GM06990 (cell line): Measurements from ENCODE around the gene B3GNT5.

Experiments used
- DNase-seq: peaks from one replicate; pipeline ENCODE4 v3.0.0-alpha.2; 2011; ENCODE audit not compliant: insufficient read length; ENCODE audit errors: extremely low read depth
- H3K27me3 ChIP-seq: replicated peaks from 2 replicates; pipeline ENCODE4 v1.6.0; 2011; ENCODE audit warnings: low read length; ENCODE audit not compliant: control insufficient read depth, insufficient read depth
- H3K36me3 ChIP-seq: 2 replicates; pipeline ENCODE4 v1.5.1; 2011; ENCODE audit warnings: low read length; ENCODE audit not compliant: control insufficient read depth, insufficient read depth
- H3K4me3 ChIP-seq: replicated peaks from 2 replicates; pipeline ENCODE4 v1.5.1; 2011; ENCODE audit warnings: low read depth, mild to moderate bottlenecking, control low read depth, low read length
- TF ChIP-seq, protein P1 (sequence below): IDR thresholded peaks from 2 replicates; pipeline ENCODE4 v1.5.1; 2011; ENCODE audit warnings: low read length, control low read depth, mild to moderate bottlenecking, inconsistent platforms; ENCODE audit not compliant: insufficient read depth, poor library complexity, severe bottlenecking

Gene B3GNT5

DNA sequence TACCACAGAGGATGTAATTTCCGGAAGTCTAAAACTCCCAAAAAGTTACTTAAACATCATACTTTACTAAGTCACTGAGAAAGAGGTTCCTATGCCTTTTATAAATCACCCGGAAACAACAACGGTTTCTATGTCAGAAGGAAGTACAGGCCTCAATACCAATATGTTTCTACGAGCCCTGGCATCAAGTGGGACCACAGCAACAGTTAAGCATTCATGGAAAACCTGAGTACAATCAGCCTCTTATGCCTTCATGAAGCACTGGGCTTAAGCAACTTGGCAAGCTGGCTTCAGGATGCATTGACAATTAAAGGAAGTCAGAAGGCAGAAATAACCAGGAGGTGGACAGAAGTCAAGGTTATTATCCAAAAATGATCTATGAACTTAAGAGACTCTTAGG is 19.1 kb upstream of the B3GNT5 start:
- no peak for DNase-seq
- H3K36me3 ChIP-seq = no peaks in the 10 kb centered on the region
- no peak overlapping the region for H3K4me3 ChIP-seq
- TF ChIP-seq, protein P1, sequence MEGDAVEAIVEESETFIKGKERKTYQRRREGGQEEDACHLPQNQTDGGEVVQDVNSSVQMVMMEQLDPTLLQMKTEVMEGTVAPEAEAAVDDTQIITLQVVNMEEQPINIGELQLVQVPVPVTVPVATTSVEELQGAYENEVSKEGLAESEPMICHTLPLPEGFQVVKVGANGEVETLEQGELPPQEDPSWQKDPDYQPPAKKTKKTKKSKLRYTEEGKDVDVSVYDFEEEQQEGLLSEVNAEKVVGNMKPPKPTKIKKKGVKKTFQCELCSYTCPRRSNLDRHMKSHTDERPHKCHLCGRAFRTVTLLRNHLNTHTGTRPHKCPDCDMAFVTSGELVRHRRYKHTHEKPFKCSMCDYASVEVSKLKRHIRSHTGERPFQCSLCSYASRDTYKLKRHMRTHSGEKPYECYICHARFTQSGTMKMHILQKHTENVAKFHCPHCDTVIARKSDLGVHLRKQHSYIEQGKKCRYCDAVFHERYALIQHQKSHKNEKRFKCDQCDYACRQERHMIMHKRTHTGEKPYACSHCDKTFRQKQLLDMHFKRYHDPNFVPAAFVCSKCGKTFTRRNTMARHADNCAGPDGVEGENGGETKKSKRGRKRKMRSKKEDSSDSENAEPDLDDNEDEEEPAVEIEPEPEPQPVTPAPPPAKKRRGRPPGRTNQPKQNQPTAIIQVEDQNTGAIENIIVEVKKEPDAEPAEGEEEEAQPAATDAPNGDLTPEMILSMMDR = no peak
- H3K27me3 ChIP-seq = no peaks in the 10 kb centered on the region

DNA sequence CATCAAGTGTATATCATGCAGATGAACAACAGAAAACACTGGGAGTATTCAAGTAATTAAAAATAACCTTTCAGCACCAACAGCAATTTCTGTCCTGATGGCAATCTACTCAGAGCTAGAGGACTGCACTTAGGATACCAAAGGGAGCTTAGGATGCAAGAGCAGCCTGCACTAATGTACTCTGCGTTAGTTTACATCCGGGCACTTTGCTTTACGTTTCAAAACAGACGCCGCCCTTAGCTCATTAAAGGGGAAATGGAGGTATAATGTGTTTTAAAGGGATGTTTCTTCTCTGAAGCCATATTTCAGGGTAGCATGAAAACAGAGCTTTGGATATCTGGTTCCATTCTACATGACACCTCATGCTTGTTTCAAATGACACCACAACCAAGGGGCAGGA is 14.0 kb upstream of the B3GNT5 start:
- no peaks in the 10 kb centered on the region for H3K27me3 ChIP-seq

DNA sequence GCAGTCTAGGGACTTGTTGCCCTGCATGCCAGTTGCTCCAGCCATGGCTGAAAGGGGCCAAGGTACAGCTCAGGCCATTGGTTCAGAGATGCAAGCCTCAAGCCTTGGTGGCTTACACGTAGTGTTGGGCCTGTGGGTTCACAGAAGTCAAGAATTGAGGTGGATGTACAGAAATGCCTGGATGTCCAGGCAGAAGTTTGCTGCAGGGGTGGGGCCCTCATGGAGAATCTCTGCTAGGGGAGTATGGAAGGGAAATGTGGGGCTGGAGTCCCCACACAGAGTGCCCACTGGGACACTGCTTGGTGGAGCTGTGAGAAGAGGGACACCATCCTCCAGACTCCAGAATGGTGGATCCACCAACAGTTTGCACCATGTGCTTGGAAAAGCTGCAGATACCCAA is 10.6 kb upstream of the B3GNT5 start:
- no peak for DNase-seq
- H3K4me3 ChIP-seq = no peak overlapping the region
- no peaks in the 10 kb centered on the region for H3K36me3 ChIP-seq
- TF ChIP-seq, protein P1 = no peak
- no peaks in the 10 kb centered on the region for H3K27me3 ChIP-seq

More for the DNA sequence above, 14.0 kb upstream of the B3GNT5 start:
- TF ChIP-seq, protein P1 = no peak
- no peak overlapping the region for H3K4me3 ChIP-seq
- H3K36me3 ChIP-seq = no peaks in the 10 kb centered on the region
- no peak for DNase-seq

DNA sequence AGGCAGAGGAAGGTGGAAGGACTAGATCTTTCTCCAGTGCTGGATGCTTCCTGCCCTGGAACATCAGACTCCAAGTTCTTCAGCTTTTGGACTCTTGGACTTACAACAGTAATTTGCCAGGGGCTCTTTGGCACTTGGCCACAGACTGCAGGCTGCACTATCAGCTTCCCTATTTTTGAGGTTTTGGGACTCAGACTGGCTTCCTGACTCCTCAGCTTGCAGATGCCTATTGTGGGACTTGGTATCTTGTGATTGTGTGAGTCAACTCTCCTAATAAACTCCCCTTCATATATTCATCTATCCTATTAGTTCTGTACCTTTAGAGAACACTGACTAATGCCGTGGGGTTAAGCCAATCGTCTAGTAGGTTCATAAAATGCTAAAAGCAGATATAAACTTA is 8.8 kb upstream of the B3GNT5 start:
- TF ChIP-seq, protein P1 = no peak
- Histone ChIP-seq H3K27me3 (no peaks in the 10 kb centered on the region), H3K4me3 (no peak overlapping the region), H3K36me3 (no peaks in the 10 kb centered on the region)
- DNase-seq = no peak

DNA sequence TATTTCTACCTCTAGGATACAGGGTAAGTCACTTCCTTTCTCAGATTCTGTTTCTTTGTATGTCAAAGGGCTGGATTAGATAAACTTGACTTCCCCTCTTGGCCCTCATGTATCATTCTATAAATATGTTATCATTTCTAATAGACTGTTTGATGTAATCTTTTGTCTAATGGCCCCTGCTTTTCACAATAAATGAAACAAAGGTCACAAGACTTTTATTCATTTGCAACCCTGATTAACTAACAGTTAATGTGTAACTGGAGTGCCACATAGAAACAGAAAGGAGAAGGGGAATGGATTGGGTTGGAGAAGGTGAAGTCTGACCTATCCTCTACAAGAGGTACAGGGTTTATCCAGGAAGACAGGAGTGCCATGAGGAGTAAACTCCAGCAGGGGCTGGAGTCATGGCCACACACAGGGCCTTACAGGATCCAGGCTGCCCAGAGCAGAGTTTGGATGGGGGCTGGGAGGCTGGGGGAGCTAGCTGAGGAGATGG is 8.0 kb upstream of the B3GNT5 start:
- TF ChIP-seq, protein P1 = no peak
- Histone ChIP-seq H3K4me3 (no peak overlapping the region), H3K27me3 (no peaks in the 10 kb centered on the region), H3K36me3 (no peaks in the 10 kb centered on the region)
- no peak for DNase-seq

DNA sequence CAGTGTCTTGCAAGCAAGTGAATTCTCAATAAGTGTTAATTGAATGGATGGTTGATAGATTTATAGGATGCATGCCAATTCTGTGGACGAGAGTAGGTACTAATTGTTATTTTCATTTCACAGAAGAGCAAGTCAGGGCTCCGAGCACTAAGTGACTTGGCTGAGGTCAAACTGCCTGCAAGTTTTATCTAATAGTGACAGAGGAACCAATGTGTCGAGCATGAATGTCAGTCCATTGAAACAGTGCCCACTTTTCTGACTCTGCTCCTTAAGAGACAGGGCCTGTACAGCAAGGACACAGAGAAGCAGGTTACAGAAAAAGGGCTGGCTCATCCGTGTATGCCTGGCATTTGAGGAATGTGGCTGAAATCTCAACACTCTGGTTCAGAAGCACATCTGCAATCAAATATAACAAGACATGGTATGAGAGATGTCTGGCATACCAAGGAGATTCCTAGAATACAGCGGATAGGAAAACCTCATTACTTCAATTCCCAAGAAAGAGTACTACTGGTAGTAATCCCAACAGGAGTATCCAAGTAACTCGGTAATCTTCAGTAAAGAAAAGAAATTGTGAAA is 6.0 kb upstream of the B3GNT5 start:
- DNase-seq = no peak
- H3K27me3 ChIP-seq = no peaks in the 10 kb centered on the region; the same call in 1 of the 2 replicates
- TF ChIP-seq, protein P1 = no peak
- no peaks in the 10 kb centered on the region for H3K36me3 ChIP-seq
- H3K4me3 ChIP-seq = no peak overlapping the region
